Upper lobe of left lung (tissue), 6 donors: ENCODE measurements around the gene PDE4D. TPM values are rescaled to one million over a fixed set of nuclear protein-coding genes. Genes with fewer than 3 reads are reported as not detected.
"Not testable (repeated sequence)": the region's sequence is repeated elsewhere in the genome, so short reads cannot be mapped to it uniquely, and the experiment has no call there.

ENCODE experiments used
- ATAC-seq, 2 donors: fragments of 200-7000 bp; cut with Tn5 transposase; one replicate each; pipeline ENCODE4 v1.9.1; 2022; ENCODE audit warnings: mild to moderate bottlenecking in 2 of 2, moderate library complexity in 2 of 2; ENCODE audit not compliant: low FRiP score in 2 of 2
- DNase-seq, 2 donors: peaks; one replicate each; pipeline ENCODE4 v3.0.0-alpha.2; 2019 to 2020
- H3K27ac ChIP-seq, 4 donors: fragments of 200-600 bp; sonication (generic); one replicate each; pipeline ENCODE4 v1.5.1; 2016 to 2019
- H3K27me3 ChIP-seq, 4 donors: fragments of 200-600 bp; sonication (generic); one replicate each; pipeline ENCODE4 v1.5.1; 2017 to 2019
- H3K36me3 ChIP-seq, 4 donors: fragments of 200-600 bp; sonication (generic); one replicate each; pipeline ENCODE4 v1.5.1; 2016 to 2019
- H3K4me1 ChIP-seq, 4 donors: fragments of 200-600 bp; sonication (generic); one replicate each; pipeline ENCODE4 v1.5.1; 2018 to 2019
- H3K4me3 ChIP-seq, 4 donors: fragments of 200-600 bp; sonication (generic); one replicate each; pipeline ENCODE4 v1.5.1; 2017 to 2019; ENCODE audit warnings: mild to moderate bottlenecking in 2 of 4, moderate library complexity in 1 of 4
- H3K9me3 ChIP-seq, 4 donors: fragments of 200-600 bp; sonication (generic); one replicate each; pipeline ENCODE4 v1.5.1; 2018 to 2019
- EP300 ChIP-seq, 4 donors: sonication (generic); formaldehyde crosslinking; IDR thresholded peaks; one replicate each; pipeline ENCODE4 v1.5.1; 2017; ENCODE audit warnings: antibody characterized with exemption in 4 of 4, control low read depth in 2 of 4
- POLR2A ChIP-seq, 4 donors: fragments of 450-650 bp; IDR thresholded peaks; one replicate each; pipeline ENCODE4 v1.5.1; 2016 to 2017; ENCODE audit warnings: antibody characterized with exemption in 4 of 4, mild to moderate bottlenecking in 2 of 4
- POLR2AphosphoS5 ChIP-seq, 2 donors: sonication (generic); formaldehyde crosslinking; IDR thresholded peaks; one replicate each; pipeline ENCODE4 v1.5.1; 2017; ENCODE audit warnings: antibody characterized with exemption in 2 of 2
- WGBS, 2 donors: methylation state at CpG; one replicate each; pipeline ENCODE4 v1.1.5; 2017 to 2018; 5-methylcytosine and 5-hydroxymethylcytosine counted together
- total RNA-seq, 6 donors: library from RNA; depleted of rRNA in 4 of 6; stranded (reverse); fragments of >200 nt in 4 of 6; gene quantifications; one replicate each; pipeline versions ENCODE4 v1.1.0 to v1.2.1, GENCODE V29; 2016 to 2021
- TF ChIP-seq, protein P1 (sequence below), 6 experiments: fragments of 450-650 bp in 4 of 6; fragments of 200-600 bp in 2 of 6; sonication (generic) in 2 of 6; IDR thresholded peaks; one replicate each; pipeline ENCODE4 v1.5.1; 2016 to 2019; ENCODE audit warnings: antibody characterized with exemption in 6 of 6
- donor health status: DM: no; HTN: no; CAD: no; lungs with moderate emphysema.
- donor health status: DM: no; HTN: yes; CAD: no; lungs with severe emphysema.

The PDE4D gene
- total RNA-seq, 6 donors from 2014 or later = 50.4 to 188 (median 84.0) TPM

DNA sequence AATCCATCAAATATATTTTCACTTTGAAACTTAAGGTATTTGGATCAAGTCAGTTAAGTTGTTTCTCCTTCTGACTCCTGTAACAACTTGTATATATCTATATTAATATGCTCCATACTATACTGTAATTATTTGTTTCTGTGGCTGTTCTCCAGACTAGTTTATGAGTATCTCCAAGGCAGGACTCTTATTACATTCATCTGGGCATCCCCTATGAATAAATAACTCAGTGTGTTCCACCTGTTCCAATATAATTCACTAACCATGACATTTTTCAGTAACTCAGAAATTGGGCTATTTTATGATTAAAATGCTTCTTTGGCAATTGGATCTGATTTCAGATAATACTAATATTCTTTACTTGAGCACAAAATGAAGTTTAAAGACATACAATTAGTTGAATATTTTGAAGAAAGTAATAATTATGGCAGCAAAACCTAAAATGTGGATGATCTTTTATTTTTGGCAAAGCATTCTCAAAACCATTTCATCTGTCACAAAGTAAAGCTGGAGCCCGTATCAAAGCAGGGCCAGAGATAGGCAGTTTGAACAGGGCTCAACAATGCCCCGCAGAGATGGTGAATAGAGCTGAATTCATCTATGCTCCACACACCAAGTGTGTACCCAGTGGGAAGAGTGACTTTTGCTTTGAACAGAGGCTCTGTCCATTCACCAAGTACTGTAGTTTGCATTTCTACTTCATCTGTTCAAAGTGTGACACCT lies 314.3 kb downstream of the PDE4D start:
- 87 to 92% methylated on average over 2 of the region's 2 CpGs for WGBS, 2 donors
- no peak overlapping the region for H3K4me3 ChIP-seq
- no peaks in the 10 kb centered on the region for H3K27me3 ChIP-seq
- ATAC-seq (no peak), DNase-seq (no peak)
- H3K36me3 ChIP-seq = no peaks in the 10 kb centered on the region
- H3K4me1 ChIP-seq = no peaks in the 10 kb centered on the region
- H3K27ac ChIP-seq = no peak overlapping the region
- no peaks in the 10 kb centered on the region for H3K9me3 ChIP-seq
- TF ChIP-seq POLR2A (IDR thresholded peaks at IDR 0.05) (no peak), EP300 (IDR thresholded peaks at IDR 0.05) (no peak), POLR2AphosphoS5 (IDR thresholded peaks at IDR 0.05) (no peak)
- TF ChIP-seq, protein P1, sequence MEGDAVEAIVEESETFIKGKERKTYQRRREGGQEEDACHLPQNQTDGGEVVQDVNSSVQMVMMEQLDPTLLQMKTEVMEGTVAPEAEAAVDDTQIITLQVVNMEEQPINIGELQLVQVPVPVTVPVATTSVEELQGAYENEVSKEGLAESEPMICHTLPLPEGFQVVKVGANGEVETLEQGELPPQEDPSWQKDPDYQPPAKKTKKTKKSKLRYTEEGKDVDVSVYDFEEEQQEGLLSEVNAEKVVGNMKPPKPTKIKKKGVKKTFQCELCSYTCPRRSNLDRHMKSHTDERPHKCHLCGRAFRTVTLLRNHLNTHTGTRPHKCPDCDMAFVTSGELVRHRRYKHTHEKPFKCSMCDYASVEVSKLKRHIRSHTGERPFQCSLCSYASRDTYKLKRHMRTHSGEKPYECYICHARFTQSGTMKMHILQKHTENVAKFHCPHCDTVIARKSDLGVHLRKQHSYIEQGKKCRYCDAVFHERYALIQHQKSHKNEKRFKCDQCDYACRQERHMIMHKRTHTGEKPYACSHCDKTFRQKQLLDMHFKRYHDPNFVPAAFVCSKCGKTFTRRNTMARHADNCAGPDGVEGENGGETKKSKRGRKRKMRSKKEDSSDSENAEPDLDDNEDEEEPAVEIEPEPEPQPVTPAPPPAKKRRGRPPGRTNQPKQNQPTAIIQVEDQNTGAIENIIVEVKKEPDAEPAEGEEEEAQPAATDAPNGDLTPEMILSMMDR (IDR thresholded peaks at IDR 0.05) = no peak

DNA sequence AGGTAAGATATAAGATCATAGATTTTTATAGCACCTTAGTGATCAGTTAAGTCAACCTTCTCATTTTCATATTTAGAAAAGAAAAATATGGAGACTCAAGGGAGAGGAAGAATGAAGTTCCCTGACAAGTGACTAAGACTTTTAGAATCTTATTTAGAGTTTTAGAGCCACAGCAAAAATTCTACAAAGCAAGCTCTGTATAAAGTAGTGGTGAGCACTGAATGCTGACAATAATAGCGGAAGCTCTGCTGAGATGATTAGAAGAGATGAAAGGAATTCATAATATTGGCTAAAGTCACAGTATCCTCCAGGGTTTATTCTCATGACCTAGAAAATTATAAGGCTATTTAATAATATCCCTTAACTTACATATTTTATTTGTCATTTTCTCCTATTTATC lies 316.0 kb downstream of the PDE4D start:
- no peaks in the 10 kb centered on the region for H3K36me3 ChIP-seq
- H3K27ac ChIP-seq = no peak overlapping the region
- DNase-seq (no peak), ATAC-seq (no peak)
- no peaks in the 10 kb centered on the region for H3K9me3 ChIP-seq
- WGBS, 2 donors = 84 to 85% methylated on average over 1 of the region's 1 CpG
- H3K4me1 ChIP-seq = no peaks in the 10 kb centered on the region
- H3K4me3 ChIP-seq = no peak overlapping the region
- no peaks in the 10 kb centered on the region for H3K27me3 ChIP-seq
- TF ChIP-seq, protein P1 (IDR thresholded peaks at IDR 0.05) = no peak
- TF ChIP-seq POLR2A (IDR thresholded peaks at IDR 0.05) (no peak), EP300 (IDR thresholded peaks at IDR 0.05) (no peak), POLR2AphosphoS5 (IDR thresholded peaks at IDR 0.05) (no peak)

DNA sequence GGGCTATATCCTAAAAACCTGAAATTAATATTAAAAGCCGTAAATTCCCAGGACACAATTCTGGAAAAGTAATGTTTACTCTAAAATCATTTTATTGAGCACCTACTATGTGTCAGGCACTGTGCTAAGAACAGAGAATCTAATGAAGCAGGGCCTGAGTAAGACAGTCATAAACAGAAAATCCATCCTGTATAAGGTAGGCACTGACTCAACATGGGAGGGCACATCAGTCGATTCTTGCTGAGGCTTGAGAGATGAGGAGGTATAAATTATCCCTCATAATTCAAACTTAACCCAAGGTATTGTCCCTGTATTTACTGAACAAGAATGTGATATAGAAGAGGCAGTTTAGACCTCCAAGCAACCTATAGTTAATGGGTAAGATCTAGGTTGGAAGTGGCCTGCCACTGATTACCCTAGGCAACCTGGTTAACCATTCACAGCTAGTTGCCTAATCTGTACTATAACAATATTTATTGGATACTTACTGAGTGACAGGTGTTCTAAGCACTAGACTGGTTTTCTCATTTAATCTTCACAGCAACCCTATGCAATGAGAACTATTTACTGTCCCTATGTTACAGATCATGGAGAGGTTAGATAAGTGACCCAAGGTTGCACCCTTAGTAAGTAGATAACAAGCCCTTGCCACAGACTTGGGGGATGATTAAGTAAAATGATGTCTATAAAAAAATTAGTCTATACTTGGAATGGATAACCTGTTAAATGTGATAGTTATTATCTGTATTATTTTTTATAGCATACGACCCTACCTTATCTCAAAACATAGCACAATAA lies 317.7 kb downstream of the PDE4D start:
- ATAC-seq = no peak
- no peak overlapping the region for H3K27ac ChIP-seq
- H3K4me1 ChIP-seq = no peaks in the 10 kb centered on the region
- whole genome bisulfite sequencing, 2 donors = 90 to 91% methylated on average over 3 of the region's 3 CpGs
- H3K27me3 ChIP-seq = no peaks in the 10 kb centered on the region
- TF ChIP-seq POLR2A (IDR thresholded peaks at IDR 0.05) = no peak
- no peak for TF ChIP-seq EP300 (IDR thresholded peaks at IDR 0.05)
- TF ChIP-seq, protein P1 (IDR thresholded peaks at IDR 0.05) = no peak
- TF ChIP-seq POLR2AphosphoS5 (IDR thresholded peaks at IDR 0.05) = no peak
- H3K4me3 ChIP-seq = no peak overlapping the region
- no peaks in the 10 kb centered on the region for H3K36me3 ChIP-seq
- H3K9me3 ChIP-seq = no peaks in the 10 kb centered on the region
- no peak for DNase-seq

DNA sequence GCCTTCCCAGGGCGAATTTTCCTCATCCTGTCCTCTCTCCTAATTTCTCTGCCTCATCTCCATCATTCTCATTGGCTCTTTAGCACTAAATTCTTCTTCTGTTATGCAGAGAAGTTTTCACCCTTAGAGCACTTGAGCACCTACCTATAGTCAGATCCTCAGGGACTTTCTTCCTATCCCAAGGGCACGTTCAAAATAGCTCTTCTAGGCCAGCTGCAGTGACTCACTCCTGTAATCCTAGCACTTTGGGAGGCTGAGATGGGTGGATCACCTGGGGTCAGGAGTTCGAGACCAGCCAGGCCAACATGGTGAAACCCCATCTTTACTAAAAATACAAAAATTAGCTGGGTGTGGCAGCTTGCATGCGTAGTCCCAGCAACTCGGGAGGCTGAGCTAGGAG lies 320.0 kb downstream of the PDE4D start:
- DNase-seq, H3K4me1 ChIP-seq, H3K9me3 ChIP-seq, H3K27ac ChIP-seq, ATAC-seq, H3K4me3 ChIP-seq, H3K27me3 ChIP-seq, H3K36me3 ChIP-seq: not testable (repeated sequence)
- whole genome bisulfite sequencing, 2 donors = 94 to 95% methylated on average over 5 of the region's 5 CpGs

DNA sequence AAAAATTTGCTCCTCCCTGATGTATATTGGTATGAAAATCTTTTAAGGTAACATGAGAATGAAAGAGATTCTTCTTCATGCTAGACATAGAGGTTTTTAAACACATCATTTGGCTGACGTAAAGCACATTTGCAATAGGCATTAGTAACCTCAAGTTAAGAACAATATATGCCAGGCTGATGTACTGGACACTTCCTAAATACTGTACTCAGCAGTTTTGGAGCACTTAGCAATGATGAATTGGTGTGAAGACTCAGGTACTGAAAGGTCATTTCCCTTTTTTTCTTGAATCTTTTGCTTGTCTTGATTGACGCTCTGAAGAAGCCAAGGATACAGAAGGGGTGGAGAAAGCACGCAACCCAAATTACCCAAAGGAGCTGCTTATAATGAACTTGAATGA lies 322.5 kb downstream of the PDE4D start:
- Histone ChIP-seq H3K4me3 (no peak overlapping the region), H3K27me3 (no peaks in the 10 kb centered on the region), H3K36me3 (no peaks in the 10 kb centered on the region), H3K9me3 (no peaks in the 10 kb centered on the region), H3K4me1 (no peaks in the 10 kb centered on the region), H3K27ac (no peak overlapping the region)
- no peak for ATAC-seq
- WGBS, 2 donors = 80 to 93% methylated on average over 3 of the region's 3 CpGs
- no peak for DNase-seq
- no peak for TF ChIP-seq EP300 (IDR thresholded peaks at IDR 0.05)
- TF ChIP-seq, protein P1 (IDR thresholded peaks at IDR 0.05) = no peak
- no peak for TF ChIP-seq POLR2A (IDR thresholded peaks at IDR 0.05)
- TF ChIP-seq POLR2AphosphoS5 (IDR thresholded peaks at IDR 0.05) = no peak
